MV-4-11 (cell line): ENCODE results near the gene SPRR3.

Experiments used
- DNase-seq: peaks from one replicate; lab custom pipeline; 2025; lab: John Stamatoyannopoulos, UW

The SPRR3 gene

GRCh38 chr1:153001382-153001781, at the start of gene SPRR3:
Gene SPRR3 (plus strand): TSS chr1:153001749. CDS start chr1:153003021, 1,272 bp downstream.
- peak; percentile 18 for DNase-seq

- DNase-seq, result no peak
These were observed 47.8 kb upstream of the SPRR3 start for GRCh38 chr1:152953761-152954160.

GRCh38 chr1:152954436-152954835, 47.1 kb upstream of the SPRR3 start:
- DNase-seq, result no peak

GRCh38 chr1:152957561-152957960, 44.0 kb upstream of the SPRR3 start:
- DNase-seq, result no peak

- DNase-seq, result no peak
These were observed 42.3 kb upstream of the SPRR3 start for GRCh38 chr1:152959273-152959672.

GRCh38 chr1:152959801-152960451, 41.6 kb upstream of the SPRR3 start:
- no peak for DNase-seq

GRCh38 chr1:152960452-152961044, 41.0 kb upstream of the SPRR3 start:
- DNase-seq, result no peak

GRCh38 chr1:152961226-152961891, 40.2 kb upstream of the SPRR3 start:
- DNase-seq, result no peak

GRCh38 chr1:152962876-152963415, 38.6 kb upstream of the SPRR3 start:
- DNase-seq, result no peak

- DNase-seq, result no peak
These were observed 37.0 kb upstream of the SPRR3 start for GRCh38 chr1:152964536-152964935.

GRCh38 chr1:152965853-152966252, 35.7 kb upstream of the SPRR3 start:
- no peak for DNase-seq

- DNase-seq, result no peak
These were observed 34.3 kb upstream of the SPRR3 start for GRCh38 chr1:152967201-152967600.

GRCh38 chr1:152968248-152968647, 33.3 kb upstream of the SPRR3 start:
- DNase-seq, result peak; percentile 39

- DNase-seq, result no peak
These were observed 32.5 kb upstream of the SPRR3 start for GRCh38 chr1:152969036-152969435.

GRCh38 chr1:152970495-152970894, 31.1 kb upstream of the SPRR3 start, which contains the start of gene SPRR4:
Gene SPRR4 (plus strand): TSS chr1:152970648. CDS start chr1:152971891, 1,243 bp downstream.
- DNase-seq, result no peak

- DNase-seq, result no peak
These were observed 29.2 kb upstream of the SPRR3 start for GRCh38 chr1:152972196-152972886.

- DNase-seq, result no peak
These were observed 24.9 kb upstream of the SPRR3 start for GRCh38 chr1:152976688-152977087.

GRCh38 chr1:152977614-152978013, 23.9 kb upstream of the SPRR3 start:
- no peak for DNase-seq

- no peak for DNase-seq
These were observed 20.9 kb upstream of the SPRR3 start for GRCh38 chr1:152980676-152981075.

GRCh38 chr1:152981146-152981871, 20.2 kb upstream of the SPRR3 start:
- no peak for DNase-seq

- no peak for DNase-seq
These were observed 19.5 kb upstream of the SPRR3 start for GRCh38 chr1:152982076-152982475.

GRCh38 chr1:152983234-152983633, 18.3 kb upstream of the SPRR3 start:
- DNase-seq, result no peak
